HG03066 (cell line): ENCODE measurements around the gene MUL1.
"Not testable (repeated sequence)": the region's sequence is repeated elsewhere in the genome, so short reads cannot be mapped to it uniquely, and the experiment has no call there.

Experiments
- ATAC-seq: cut with Tn5 transposase; IDR thresholded peaks from one replicate; pipeline ENCODE4 v1.9.1; 2021; ENCODE audit warnings: low read depth; ENCODE audit not compliant: unreplicated experiment

Gene MUL1

DNA sequence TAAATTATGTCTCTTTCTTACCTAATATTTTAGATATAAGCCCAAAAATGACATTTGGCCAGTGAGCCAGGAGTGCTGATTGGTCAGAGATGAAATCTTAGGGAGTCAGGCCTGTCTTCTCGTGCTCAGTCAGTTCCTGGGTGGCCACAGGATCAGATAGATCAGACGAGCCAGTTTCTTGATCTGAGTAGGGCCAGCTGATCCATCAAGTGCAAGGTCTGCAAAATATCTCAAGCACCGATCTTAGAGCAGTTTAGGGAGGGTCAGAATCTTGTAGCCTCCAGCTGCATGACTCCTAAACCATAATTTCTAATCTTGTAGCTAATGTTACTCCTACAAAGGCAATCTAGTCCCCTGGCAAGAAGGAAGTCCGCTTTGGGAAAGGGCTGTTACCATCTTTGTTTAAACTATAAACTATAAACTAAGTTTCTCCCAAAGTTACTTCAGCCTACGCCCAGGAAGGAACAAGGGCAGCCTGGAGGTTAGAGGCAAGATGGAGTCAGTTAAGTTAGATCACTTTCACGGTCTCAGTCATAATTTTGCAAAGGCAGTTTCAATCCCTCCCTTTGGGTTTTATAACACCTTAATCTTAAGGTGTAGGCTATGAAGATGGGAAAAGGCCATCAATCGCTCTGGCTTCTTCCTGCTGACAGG is 11.8 kb upstream of the MUL1 start:
- not testable (repeated sequence) for ATAC-seq

DNA sequence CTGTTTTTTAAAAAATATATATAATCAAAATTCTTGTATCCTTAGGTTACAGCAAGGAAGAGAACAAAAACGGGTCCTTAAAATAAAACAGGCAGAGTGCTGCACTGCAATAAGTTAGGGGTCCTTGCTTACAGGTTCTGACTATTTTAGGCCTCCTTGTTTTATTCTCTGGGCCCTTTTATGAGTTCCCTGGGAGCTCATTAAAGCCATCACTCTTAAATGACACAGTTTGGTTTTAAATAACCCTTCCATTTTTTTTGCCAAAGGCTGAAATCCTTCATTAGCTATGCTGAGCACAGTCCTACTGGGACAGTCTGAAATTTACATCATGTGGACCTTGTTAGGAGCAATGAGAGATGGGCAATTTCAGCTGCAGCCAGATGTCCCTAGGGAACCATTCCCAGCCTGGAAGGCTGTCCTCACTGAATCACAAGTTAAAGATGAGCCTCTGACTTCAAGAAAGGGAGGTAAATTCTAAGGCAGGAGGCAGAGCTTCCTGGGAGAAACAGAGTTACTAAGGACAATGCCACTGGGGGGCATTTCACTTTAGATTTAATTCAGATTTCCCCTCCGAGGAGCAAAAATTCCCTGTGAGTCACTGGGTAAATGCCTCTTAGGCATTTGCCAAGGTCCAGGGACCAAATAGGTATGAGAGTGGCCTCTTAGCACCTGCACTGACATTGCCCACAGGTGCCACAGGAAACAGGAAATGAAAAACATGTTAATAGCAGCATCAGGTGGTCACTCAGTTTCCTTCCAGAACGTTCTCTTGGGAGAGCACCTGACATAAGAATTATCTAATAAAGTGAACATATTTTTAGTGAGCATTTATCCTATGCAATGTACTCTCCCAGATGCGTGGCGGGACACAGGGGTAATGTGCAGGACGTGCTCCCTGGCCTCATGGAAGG is 3.8 kb upstream of the MUL1 start:
- no peak for ATAC-seq

DNA sequence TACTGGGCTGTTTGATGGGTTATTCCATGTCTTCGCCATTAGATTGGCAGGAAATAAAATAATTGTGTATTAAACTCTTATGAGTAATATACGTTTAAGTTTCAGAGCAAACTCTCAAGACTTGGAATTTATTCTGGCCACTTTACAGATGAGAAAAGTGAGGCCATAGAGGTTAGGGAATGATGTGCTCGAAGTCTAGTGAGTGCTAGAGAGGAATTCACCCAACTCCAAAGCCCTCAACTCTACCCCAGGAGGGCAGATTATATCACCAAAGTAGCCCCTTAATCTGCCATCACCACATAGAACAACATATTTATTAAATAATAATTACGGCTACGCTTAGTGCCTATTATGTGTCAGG is 440 bp upstream of the MUL1 start:
- no peak for ATAC-seq

DNA sequence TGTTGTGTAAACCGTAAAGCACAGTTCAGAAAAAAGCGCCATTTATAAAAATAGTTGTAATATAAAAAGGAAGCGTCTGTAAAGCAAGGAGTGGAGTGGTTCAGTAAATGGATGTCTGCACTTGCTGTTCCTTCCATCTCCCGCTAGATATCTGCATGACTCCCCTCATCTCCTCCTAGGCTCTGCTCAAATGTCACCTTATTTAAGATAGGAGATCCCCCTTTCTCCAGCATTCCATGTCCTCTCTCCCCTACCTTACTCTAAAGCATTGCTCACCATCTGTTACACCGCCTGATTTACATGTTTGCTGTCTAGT is 745 bp downstream of the MUL1 start:
- no peak for ATAC-seq

DNA sequence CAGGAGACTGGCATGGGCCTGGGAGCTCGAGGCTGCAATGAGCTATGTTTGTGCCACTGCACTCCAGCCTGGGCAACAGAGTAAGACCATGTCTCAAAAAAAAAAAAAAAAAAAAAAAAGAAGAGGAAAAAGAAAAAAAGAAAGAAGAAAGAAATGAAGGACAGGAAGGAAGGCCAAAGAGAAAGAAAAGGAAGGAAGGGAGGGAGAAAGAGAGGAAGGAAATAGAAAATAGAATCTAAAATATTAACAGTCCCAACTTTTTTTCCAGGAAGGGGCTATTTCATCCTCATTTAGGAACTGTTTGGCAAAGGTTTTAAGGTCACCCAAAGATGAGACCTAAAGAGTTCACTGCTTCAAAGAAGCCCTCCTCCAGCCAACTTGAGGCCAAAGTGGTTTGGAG is 2.5 kb downstream of the MUL1 start:
- ATAC-seq = no peak

DNA sequence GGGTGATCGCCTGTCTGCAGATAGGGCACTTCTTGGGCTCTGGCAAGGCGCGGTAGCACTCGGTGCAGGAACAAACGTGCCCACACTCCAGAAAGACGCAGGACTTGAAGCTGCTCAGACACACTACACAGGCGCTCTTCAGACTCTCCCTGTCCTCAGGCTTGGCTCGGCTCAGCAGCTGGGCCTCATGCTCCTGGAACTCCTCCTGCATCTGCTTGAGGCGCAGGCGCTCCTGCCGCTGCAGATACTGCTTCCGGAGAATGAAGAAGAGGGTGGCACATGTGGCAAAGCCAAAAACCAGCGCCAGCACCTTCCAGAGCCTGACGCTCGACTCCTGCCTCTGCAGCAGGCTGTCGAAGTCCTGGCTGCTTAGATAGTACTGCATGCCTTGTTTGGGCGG is 7.2 kb downstream of the MUL1 start:
- ATAC-seq = no peak

DNA sequence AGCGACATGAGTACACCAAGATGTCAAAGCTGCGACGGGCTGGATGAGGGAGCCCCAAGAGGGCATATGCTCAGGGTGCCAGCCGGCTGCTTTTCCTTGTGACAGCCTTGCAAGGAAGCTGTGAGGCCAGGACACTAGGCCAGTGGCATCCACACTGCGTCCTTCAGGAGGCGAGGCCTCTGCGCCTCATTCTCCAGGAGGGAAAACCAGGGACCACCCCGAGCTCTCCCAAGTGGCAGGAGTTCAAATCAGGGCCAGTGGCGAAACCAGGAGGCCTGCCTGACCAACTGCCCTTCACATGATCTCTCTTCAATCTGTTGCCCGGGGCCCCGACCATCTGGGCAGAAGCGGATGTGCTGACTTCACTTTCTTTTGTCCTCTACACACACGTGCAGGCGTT is 8.2 kb downstream of the MUL1 start:
- no peak for ATAC-seq

DNA sequence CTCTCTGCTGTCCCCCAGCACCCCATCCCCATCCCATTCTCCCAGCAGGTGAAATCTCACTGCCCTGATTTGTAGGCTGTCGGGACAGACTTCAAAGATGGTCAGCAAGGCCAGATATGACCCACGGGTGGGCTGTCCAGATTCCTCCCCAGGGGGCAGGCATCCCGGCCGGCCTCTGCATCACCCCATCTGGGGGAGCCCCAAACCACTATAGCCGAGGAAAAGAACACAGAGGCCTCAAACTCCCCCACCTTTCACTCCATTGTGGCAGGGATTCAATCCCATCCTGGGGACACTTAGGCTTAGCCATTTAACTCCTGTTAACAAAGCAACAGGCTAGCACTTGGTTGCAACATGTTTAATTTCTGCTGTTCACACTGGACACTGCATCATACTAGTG is 8.8 kb downstream of the MUL1 start:
- ATAC-seq = no peak

DNA sequence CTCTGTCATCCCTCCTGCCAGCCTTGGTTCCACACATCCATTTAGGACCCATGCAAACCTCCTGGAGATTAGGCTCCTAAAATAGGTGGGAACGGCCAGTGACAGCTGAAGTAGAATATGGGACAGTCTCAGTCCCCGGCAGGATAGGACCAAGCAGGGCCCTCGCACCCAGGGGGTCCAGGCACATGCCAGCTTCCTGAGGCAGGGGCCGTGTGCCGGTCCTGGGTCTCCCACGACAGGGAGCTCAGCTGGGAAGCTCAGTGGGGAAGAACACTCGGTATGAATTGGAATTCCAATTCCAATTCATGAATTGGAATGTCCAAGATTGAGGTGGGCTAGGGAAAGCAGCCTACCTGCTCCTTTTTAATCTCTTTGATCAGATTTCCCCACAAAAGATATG is 9.8 kb downstream of the MUL1 start:
- ATAC-seq = no peak

DNA sequence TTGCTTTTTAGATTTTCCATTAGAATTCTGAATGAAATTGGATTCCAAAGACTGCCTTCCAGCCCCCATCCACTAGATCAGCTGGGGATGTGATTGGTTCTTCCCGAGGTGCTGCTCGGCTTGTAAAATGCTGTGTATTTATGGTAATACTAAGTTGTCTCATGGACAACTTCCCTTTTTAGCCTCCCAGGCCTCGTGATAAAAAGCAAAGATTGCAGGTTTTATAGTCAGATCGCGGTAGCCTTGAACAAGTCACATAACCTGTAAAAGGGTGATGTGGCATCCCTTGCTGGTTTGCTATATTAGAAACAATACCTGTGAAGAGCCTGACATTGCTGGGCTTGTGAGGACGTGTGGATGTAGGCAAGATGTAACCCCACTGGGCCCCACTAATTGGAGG is 10.4 kb downstream of the MUL1 start:
- ATAC-seq = no peak

DNA sequence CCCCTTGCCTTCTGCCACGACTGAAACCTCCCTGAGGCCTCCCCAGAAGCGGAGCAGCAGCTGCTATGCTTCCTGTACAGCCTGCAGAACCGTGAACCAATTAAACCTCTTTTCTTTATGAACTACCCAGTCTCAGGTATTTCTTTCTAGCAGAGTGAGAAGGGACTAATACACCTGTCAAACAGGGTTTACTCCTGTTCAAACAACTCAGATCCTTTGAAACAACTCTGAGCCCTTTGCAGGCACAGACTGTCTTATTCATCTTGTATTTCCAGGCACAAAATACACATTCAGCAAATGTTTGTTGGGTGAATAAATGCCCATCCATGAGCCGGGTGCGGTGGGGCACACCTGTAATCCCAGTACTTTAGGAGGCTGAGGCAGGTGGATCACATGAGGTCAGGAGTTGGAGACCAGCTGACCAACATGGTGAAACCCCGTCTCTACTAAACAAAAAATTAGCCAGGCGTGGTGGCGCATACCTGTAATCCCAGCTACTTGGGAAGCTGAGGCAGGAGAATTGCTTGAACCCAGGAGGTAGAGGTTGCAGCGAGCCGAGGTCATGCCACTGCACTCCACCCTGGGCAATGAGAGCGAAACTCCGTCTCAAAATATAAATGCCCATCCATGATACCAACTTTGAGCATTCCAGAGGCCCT is 11.1 kb downstream of the MUL1 start:
- ATAC-seq = not testable (repeated sequence)

DNA sequence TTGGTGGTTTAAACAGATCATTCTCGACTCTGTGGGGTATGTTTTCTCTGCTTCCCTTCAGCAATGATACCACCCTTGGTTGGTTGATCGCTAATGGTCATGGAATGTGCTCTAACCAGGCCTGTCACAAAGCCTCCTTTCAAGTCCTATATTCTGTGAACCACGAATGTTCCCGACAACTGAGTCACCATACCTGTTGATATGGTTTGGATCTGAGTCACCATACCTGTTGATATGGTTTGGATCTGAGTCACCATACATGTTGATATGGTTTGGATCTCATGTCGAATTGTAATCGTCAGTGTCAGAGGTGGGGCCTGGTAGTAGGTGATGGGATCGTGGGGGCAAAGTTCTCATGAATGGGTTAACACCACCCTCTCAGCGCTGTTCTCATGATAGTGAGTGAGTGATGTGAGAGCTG is 11.7 kb downstream of the MUL1 start:
- no peak for ATAC-seq

DNA sequence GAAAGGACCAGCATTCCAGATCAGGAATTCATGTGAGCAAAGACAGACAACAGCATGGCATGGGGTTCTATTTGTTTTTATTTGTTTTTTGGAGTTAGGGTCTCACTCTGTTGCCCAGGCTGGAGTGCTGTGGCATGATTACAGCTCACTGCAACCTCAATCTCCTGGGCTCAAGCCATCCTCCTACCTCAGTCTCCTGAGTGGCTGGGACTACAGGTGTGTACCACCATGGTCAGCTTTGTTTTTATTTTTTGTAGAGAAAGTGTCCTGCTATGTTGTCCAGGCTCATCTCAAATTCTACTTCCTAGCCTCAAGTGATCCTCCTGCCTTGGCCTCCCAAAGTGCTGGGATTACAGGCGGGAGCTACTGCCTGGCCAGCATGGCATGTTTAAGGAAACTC is 12.3 kb downstream of the MUL1 start:
- no peak for ATAC-seq

DNA sequence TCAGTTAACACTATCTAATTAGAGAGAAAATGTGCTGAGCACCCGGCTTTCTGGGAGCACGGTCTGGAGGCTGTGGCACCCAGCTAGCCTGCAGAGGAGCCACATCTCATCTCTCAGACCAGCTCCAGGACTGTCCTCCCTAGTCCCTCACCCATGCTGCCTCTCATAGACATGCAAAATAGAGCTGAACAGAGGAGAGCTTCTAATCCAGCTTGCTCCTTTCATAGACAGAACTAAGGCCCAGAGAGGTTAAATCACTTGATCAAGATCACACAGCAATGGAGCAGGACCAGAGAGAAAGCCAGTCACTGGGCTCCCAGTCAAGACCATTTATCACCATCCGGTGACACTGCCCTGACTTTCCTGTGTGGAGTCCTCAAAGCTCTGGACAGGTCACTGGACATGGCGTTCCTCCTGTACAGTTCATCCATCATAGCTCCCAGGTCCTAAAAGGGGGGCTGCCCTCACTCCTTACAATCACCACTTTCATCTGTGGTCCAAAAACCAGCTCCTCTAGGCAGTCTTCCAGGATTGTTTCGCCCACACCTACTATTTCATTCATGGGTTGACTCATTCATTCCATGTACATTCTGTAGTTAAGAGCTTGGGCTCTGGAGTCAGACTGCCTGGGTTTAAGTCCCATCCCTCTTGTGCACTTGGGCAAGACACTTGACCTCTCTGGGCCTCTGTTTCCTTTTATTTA is 13.2 kb downstream of the MUL1 start:
- ATAC-seq = no peak

DNA sequence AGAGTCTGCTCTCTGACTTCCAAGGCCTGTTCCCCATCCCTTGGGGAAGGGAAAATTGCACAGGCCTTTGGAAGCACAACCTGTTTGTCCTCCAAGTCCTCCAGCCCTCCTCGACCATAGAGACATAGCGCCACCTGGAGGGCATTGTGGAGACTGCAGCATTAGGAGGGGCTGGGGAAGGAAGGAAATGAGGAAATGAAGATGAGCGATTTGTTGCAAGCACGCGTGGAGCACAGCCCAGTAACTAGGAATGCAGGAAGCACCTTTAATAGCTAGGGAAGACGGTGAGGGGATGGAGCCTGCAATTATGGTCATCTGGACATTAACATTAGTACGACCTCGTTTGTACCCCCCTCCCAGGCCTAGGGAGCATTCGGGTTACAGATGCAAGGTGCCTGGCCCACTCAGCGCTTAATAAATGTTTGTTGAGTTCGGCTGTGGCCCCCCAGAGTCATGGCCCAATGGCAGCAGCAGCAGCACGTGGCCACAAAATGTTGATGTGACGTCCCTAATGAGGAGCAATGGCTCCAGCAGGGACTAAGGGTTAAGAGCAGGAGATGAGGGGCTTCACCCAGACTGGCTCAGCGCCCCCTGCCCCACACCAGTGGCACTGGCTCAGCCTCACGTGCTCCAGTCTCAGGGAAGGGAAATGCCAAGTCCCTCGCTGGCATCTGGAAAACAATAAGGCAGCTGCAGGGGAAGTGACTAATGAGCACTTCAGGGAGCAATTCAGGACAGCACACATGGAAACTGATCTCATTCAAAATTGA is 13.9 kb downstream of the MUL1 start:
- no peak for ATAC-seq

DNA sequence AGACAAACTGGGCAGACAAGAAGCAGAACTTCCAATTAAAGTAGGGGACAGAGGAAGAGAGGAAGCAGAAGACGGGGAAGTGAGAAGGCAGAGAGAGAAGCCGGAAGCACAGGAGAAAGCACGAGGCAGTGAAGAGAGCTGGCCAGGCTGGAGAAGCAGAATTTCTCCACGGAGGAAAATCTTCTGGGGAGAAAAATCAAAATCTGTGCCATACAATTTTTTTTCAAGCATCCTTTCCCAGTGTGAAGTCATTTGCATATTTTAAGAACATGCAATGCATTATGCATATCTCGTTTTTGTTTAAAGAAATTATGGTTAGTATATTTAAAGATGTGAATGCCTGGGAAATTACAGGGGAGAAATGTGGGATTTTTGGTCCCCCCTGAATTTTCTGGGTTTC is 14.6 kb downstream of the MUL1 start:
- ATAC-seq = no peak

DNA sequence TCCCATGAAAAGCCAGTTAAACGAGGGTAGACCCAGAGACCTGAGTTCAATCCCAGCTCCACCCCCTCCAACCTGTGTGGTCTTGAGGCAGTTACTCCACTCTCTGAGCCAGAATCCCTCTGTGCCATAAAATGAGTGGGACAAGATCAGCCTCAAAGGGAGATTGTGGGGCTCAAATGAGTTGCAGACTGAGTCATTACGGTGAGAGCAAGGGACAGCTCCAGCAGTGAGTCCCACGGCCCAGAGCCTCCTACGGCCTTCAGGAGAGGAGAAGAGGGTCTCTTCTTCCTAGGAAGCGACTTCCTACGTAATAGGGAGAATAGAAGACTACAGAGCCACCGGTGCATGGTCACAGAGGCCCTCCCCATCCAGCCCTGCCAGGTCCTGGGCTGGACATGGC is 15.2 kb downstream of the MUL1 start:
- no peak for ATAC-seq

DNA sequence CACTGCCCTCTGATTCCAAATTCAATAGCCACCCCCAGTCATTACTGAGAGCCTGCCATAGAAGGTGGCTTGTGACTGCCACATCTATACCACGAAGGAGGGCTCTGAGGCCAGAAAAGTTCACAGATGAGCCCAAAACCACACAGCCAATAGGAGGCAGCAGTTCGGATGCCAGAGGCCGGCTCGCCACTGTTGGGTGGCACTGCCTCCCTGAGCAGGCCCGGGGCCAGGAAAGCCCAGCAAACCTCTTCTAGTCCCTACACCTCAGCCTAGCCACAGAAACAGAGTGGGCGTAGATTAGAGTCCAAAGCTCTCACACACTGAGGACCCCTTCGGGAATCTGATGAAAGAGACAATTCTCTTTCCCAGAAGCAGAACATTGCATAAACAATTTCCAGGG is 16.1 kb downstream of the MUL1 start:
- no peak for ATAC-seq

DNA sequence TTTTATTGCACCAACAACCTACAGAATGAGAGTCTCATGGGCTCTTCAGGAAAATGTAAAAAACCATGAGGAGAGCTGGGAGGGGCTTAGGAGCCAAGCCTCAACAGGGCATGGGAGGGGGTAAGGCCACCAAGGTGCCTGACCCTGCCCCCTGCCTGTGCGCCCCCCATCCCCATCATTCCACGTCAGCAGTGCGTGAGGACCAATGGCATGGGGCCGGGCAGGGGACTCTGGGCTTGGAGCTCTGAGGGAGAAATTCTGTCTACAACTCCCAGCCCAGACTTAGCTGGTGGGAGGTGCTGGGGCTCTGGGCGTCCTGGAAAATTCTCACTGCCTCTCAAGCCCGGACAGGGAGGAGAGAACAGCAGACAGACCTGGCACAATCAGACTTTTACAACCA is 16.8 kb downstream of the MUL1 start:
- ATAC-seq = no peak

DNA sequence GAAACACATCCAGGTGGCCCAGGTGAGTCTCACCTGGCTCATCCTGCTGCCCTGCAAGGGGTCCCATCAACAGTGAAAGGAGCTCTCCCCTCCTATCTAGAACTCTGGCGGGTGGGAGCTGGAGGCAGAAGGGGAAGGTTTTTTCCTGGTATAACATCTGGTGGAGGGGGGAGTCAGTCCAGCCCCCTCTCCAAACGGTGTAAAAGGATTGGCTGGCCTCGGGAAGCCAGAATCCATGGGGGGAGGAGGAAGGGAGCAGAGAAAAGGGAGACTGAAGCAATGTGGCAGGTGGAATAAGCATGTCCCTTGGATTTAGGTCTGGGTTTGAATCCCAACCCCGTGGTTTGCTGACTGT is 20.7 kb downstream of the MUL1 start:
- no peak for ATAC-seq
